Keratinocyte (primary cell): ENCODE measurements around the gene CADM2. TPM values are rescaled to one million over a fixed set of nuclear protein-coding genes. Genes with fewer than 3 reads are reported as not detected.

Source experiments
- DNase-seq: peaks from one replicate; pipeline ENCODE4 v3.0.0-alpha.2; 2011; ENCODE audit warnings: low read depth, missing footprints, low spot score
- FAIRE-seq: peaks from 2 replicates; lab custom pipeline; 2011; peaks lifted over from hg19 to GRCh38; lab: Jason Lieb, UNC
- H2AFZ ChIP-seq: 2 replicates; pipeline ENCODE4 v1.6.0; 2012; ENCODE audit warnings: low read length, control low read depth, inconsistent platforms; ENCODE audit not compliant: control insufficient read depth
- H3K27ac ChIP-seq: 2 replicates; pipeline ENCODE4 v1.5.1; 2011; ENCODE audit warnings: low read length; ENCODE audit not compliant: control insufficient read depth, insufficient read depth
- H3K27me3 ChIP-seq: 3 replicates; pipeline ENCODE4 v1.6.0; 2011; ENCODE audit warnings: low read length; ENCODE audit not compliant: control insufficient read depth, insufficient read depth; ENCODE audit errors: extremely low read depth
- H3K36me3 ChIP-seq, 2 experiments: 2 replicates in 1 of 2; 3 replicates in 1 of 2; pipeline ENCODE4 v1.5.1; 2011; ENCODE audit warnings: low read length in 2 of 2, mild to moderate bottlenecking in 1 of 2; ENCODE audit not compliant: control insufficient read depth in 2 of 2, insufficient read depth in 2 of 2; ENCODE audit errors: extremely low read depth in 1 of 2
- H3K4me1 ChIP-seq: 3 replicates; pipeline ENCODE4 v1.5.1; 2011; ENCODE audit warnings: low read length; ENCODE audit not compliant: control insufficient read depth, insufficient read depth; ENCODE audit errors: extremely low read depth
- H3K4me2 ChIP-seq: 3 replicates; pipeline ENCODE4 v1.6.0; 2011; ENCODE audit warnings: low read depth, low read length; ENCODE audit not compliant: control insufficient read depth, insufficient read depth; ENCODE audit errors: extremely low read depth
- H3K4me3 ChIP-seq, 3 experiments: fragments of 200-600 bp in 1 of 3; sonication (generic) in 1 of 3; 2 replicates in 2 of 3; 3 replicates in 1 of 3; pipeline ENCODE4 v1.5.1; 2011 to 2016; ENCODE audit warnings: low read length in 3 of 3, mild to moderate bottlenecking in 3 of 3, control low read depth in 2 of 3, inconsistent platforms in 1 of 3, low read depth in 1 of 3, mixed read lengths in 1 of 3, mixed run types in 1 of 3, moderate library complexity in 1 of 3; ENCODE audit not compliant: control insufficient read depth in 2 of 3, insufficient read depth in 2 of 3; ENCODE audit errors: extremely low read depth in 1 of 3
- H3K79me2 ChIP-seq: 2 replicates; pipeline ENCODE4 v1.6.0; 2012; ENCODE audit warnings: low read length; ENCODE audit not compliant: control insufficient read depth, insufficient read depth
- H3K9ac ChIP-seq: 3 replicates; pipeline ENCODE4 v1.6.0; 2011; ENCODE audit warnings: low read length; ENCODE audit not compliant: control insufficient read depth, insufficient read depth; ENCODE audit errors: extremely low read depth
- H3K9me1 ChIP-seq: 3 replicates; pipeline ENCODE4 v1.6.0; 2011; ENCODE audit warnings: low read length; ENCODE audit not compliant: control insufficient read depth, insufficient read depth; ENCODE audit errors: extremely low read depth
- H3K9me3 ChIP-seq: 2 replicates; pipeline ENCODE4 v1.5.1; 2012; ENCODE audit warnings: low read depth, low read length; ENCODE audit not compliant: control insufficient read depth
- H4K20me1 ChIP-seq: 3 replicates; pipeline ENCODE4 v1.6.0; 2011; ENCODE audit warnings: low read length; ENCODE audit not compliant: control insufficient read depth, insufficient read depth; ENCODE audit errors: extremely low read depth
- CTCF ChIP-seq, 3 experiments: IDR thresholded peaks in 1 of 3; conservative IDR thresholded peaks in 1 of 3; optimal IDR thresholded peaks in 1 of 3; 2 replicates in 2 of 3; 3 replicates in 1 of 3; pipeline versions ENCODE3 to v1.5.1; 2011; ENCODE audit warnings: low read length in 3 of 3, mild to moderate bottlenecking in 3 of 3, moderate library complexity in 2 of 3, control low read depth in 1 of 3, inconsistent platforms in 1 of 3; ENCODE audit not compliant: insufficient read depth in 2 of 3; ENCODE audit errors: extremely low read depth in 1 of 3
- EZH2 ChIP-seq: IDR thresholded peaks from one replicate; pipeline ENCODE4 v1.6.1; 2012; ENCODE audit warnings: inconsistent platforms, mild to moderate bottlenecking, low read length, moderate library complexity
- dilution Hi-C: fragments of 300-500 bp; cut with MboI; formaldehyde crosslinking; loops from one replicate; pipeline ENCODE4 v1.7.0; 2020; ENCODE audit warnings: low sequenced_read_pairs; ENCODE audit not compliant: extremely low pct_ligation_motif_present
- polyA plus RNA-seq, 5 experiments: library from polyadenylated mRNA; depleted of rRNA in 3 of 5; stranded (reverse) in 3 of 5; stranded (forward) in 1 of 5; unstranded in 1 of 5; fragments of >200 nt; gene quantifications; 1 replicate in 1 of 5; 2 replicates in 3 of 5; 3 replicates in 1 of 5; pipeline versions ENCODE4 v1.2.1 to v1.2.3, GENCODE V29; 2011 to 2012; ENCODE audit warnings: missing spikeins in 2 of 5, low read depth in 1 of 5, low replicate concordance in 1 of 5

The CADM2 gene
- polyA plus RNA-seq, 1 donor (not counting 4 experiments of a cell fraction or from before 2014, with no cell fraction given): not detected

- FAIRE-seq: no peak
Observed at GRCh38 chr3:85377115-85377514, 418.3 kb downstream of the CADM2 start.

GRCh38 chr3:85384372-85384771 is 425.6 kb downstream of the CADM2 start:
- FAIRE-seq: no peak
- Histone ChIP-seq H3K4me1 (no peaks in the 10 kb centered on the region), H3K9me1 (no peaks in the 10 kb centered on the region), H2AFZ (no peak overlapping the region), H3K36me3 (no peaks in the 10 kb centered on the region), H4K20me1 (no peaks in the 10 kb centered on the region), H3K9ac (no peak overlapping the region), H3K79me2 (no peaks in the 10 kb centered on the region), H3K27me3 (no peaks in the 10 kb centered on the region), H3K4me2 (no peak overlapping the region), H3K4me3 (no peak overlapping the region), H3K9me3 (no peaks in the 10 kb centered on the region), H3K27ac (no peak overlapping the region)
- dilution Hi-C loops: no loop called here
- DNase-seq: no peak
- TF ChIP-seq EZH2 (no peak), CTCF (optimal IDR thresholded peaks at IDR 0.05 in 1 of 3, IDR thresholded peaks at IDR 0.05 in 1 of 3, conservative IDR thresholded peaks at IDR 0.05 in 1 of 3; ENCODE audit: extremely low read depth in 1 of 3, insufficient read depth in 2 of 3, low read length in 3 of 3) (no peak)

More at GRCh38 chr3:85377115-85377514, 418.3 kb downstream of the CADM2 start:
- Histone ChIP-seq H3K36me3 (no peaks in the 10 kb centered on the region), H2AFZ (no peak overlapping the region), H4K20me1 (no peaks in the 10 kb centered on the region), H3K27ac (no peak overlapping the region), H3K79me2 (no peaks in the 10 kb centered on the region), H3K4me2 (no peak overlapping the region), H3K4me3 (no peak overlapping the region), H3K9me3 (no peaks in the 10 kb centered on the region), H3K4me1 (no peaks in the 10 kb centered on the region), H3K9me1 (no peaks in the 10 kb centered on the region), H3K9ac (no peak overlapping the region), H3K27me3 (no peaks in the 10 kb centered on the region)
- no peak for TF ChIP-seq EZH2
- no peak for TF ChIP-seq CTCF (optimal IDR thresholded peaks at IDR 0.05 in 1 of 3, IDR thresholded peaks at IDR 0.05 in 1 of 3, conservative IDR thresholded peaks at IDR 0.05 in 1 of 3; ENCODE audit: extremely low read depth in 1 of 3, insufficient read depth in 2 of 3, low read length in 3 of 3)
- dilution Hi-C loops: no loop called here
- DNase-seq: no peak
